ENCODE measurements around the gene PCYT2. TPM values are rescaled to one million over a fixed set of nuclear protein-coding genes. Genes with fewer than 3 reads are reported as not detected.

Gene PCYT2
- total RNA-seq, 1 experiment from 2014 or later, result 51.5 TPM

Other genes with a start within 250 kb of the PCYT2 start
- 75.9 TPM for gene OXLD1, start 244.8 kb downstream of the PCYT2 start, total RNA-seq (2021; ENCODE audit: unreplicated experiment)
- 77.5 TPM for gene CCDC137, start 244.7 kb downstream of the PCYT2 start, total RNA-seq (2021; ENCODE audit: unreplicated experiment)
- 47.5 TPM for gene ARL16, start 227.6 kb downstream of the PCYT2 start, total RNA-seq (2021; ENCODE audit: unreplicated experiment)
- 231 TPM for gene HGS, start 227.4 kb downstream of the PCYT2 start, total RNA-seq (2021; ENCODE audit: unreplicated experiment)
- gene MRPL12, start 208.0 kb downstream of the PCYT2 start, total RNA-seq (2021; ENCODE audit: unreplicated experiment), result 260 TPM
- 70.8 TPM for gene SLC25A10, start 199.1 kb downstream of the PCYT2 start, total RNA-seq (2021; ENCODE audit: unreplicated experiment)
- gene GCGR, start 107.2 kb downstream of the PCYT2 start, total RNA-seq (2021; ENCODE audit: unreplicated experiment), result not detected
- gene MCRIP1, start 78.1 kb downstream of the PCYT2 start, total RNA-seq (2021; ENCODE audit: unreplicated experiment), result 59.2 TPM
- gene PPP1R27, start 76.3 kb downstream of the PCYT2 start, total RNA-seq (2021; ENCODE audit: unreplicated experiment), result not detected
- gene P4HB, start 50.9 kb downstream of the PCYT2 start, total RNA-seq (2021; ENCODE audit: unreplicated experiment), result 1,043 TPM
- 554 TPM for gene ARHGDIA, start 40.1 kb downstream of the PCYT2 start, total RNA-seq (2021; ENCODE audit: unreplicated experiment)
- 280 TPM for gene ALYREF, start 19.8 kb downstream of the PCYT2 start, total RNA-seq (2021; ENCODE audit: unreplicated experiment)
- 208 TPM for gene ANAPC11, start 19.7 kb downstream of the PCYT2 start, total RNA-seq (2021; ENCODE audit: unreplicated experiment)
- gene NPB, start 9.2 kb downstream of the PCYT2 start, total RNA-seq (2021; ENCODE audit: unreplicated experiment), result 1.2 TPM
- 62.6 TPM for gene SIRT7, start 6.8 kb upstream of the PCYT2 start, total RNA-seq (2021; ENCODE audit: unreplicated experiment)
- 46.8 TPM for gene MAFG, start 16.3 kb upstream of the PCYT2 start, total RNA-seq (2021; ENCODE audit: unreplicated experiment)
- gene PYCR1, start 25.9 kb upstream of the PCYT2 start, total RNA-seq (2021; ENCODE audit: unreplicated experiment), result 396 TPM
- gene MYADML2, start 35.8 kb upstream of the PCYT2 start, total RNA-seq (2021; ENCODE audit: unreplicated experiment), result not detected
- gene NOTUM, start 49.8 kb upstream of the PCYT2 start, total RNA-seq (2021; ENCODE audit: unreplicated experiment), result 12.5 TPM
- gene ASPSCR1, start 66.2 kb upstream of the PCYT2 start, total RNA-seq (2021; ENCODE audit: unreplicated experiment), result 51.0 TPM
- gene CENPX, start 111.5 kb upstream of the PCYT2 start, total RNA-seq (2021; ENCODE audit: unreplicated experiment), result 184 TPM
- 40.1 TPM for gene LRRC45, start 111.9 kb upstream of the PCYT2 start, total RNA-seq (2021; ENCODE audit: unreplicated experiment)
- 120 TPM for gene RAC3, start 120.3 kb upstream of the PCYT2 start, total RNA-seq (2021; ENCODE audit: unreplicated experiment)
- gene DCXR, start 126.3 kb upstream of the PCYT2 start, total RNA-seq (2021; ENCODE audit: unreplicated experiment), result 306 TPM
- gene RFNG, start 140.4 kb upstream of the PCYT2 start, total RNA-seq (2021; ENCODE audit: unreplicated experiment), result 52.0 TPM
- 205 TPM for gene GPS1, start 140.5 kb upstream of the PCYT2 start, total RNA-seq (2021; ENCODE audit: unreplicated experiment)
- gene DUS1L, start 154.4 kb upstream of the PCYT2 start, total RNA-seq (2021; ENCODE audit: unreplicated experiment), result 176 TPM
- 754 TPM for gene FASN, start 186.8 kb upstream of the PCYT2 start, total RNA-seq (2021; ENCODE audit: unreplicated experiment)